GM19099 (cell line): ENCODE results near the gene CDH4.

Experiments
- POLR2A ChIP-seq: IDR thresholded peaks from 3 replicates; pipeline ENCODE4 v1.6.1; 2011; ENCODE audit warnings: low read depth; ENCODE audit not compliant: insufficient read length; ENCODE audit errors: extremely low read depth

CDH4 gene

DNA sequence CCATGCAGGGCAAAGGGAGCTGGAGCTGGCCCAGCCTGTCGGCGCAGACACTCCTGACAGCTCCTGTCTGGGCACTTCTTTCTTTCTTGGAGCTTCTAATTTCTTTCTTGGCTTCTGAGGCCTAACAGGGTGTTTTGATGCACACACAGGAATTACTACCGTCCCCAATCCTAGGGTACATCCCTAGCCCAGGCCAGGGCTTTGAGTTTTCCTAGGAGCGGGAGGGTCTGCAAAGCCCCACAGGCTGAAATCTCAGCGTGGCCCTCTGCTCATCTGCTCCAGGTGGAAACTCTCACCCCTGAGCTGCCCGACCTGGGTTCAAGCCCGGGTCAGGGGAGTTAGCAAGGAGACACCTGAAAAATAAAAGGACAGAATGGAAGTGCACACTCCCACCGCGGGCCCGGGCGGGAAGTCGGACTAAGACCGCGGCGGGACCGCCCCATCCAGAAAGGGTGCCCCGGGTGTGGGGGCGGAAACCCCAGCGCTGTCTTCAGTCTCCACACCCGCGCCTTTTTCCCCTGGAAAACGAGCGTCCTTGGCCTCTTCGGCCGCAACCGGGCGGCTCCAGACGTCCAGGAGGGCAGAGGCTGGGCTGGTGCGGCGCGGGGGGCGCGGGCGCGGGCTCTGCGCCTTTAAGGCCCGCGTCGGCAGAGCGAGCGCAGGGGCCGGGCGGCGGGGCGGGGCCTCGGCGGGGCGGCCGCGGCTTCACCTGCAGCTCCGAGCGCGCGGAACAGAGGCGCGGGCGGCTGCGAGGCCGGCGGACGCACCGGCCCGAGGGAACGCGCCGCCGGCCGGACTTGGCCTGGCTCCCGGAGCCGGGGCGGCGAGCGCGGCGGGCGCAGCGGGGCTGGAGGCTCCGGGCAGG is at the start of gene CDH4:
Gene CDH4, plus strand, starts transcription at position 733 of the 865 bp plus-strand sequence.
- TF ChIP-seq POLR2A = no peak

- TF ChIP-seq POLR2A = no peak
Observed at GRCh38 chr20:61203320-61203719, 48.7 kb upstream of the CDH4 start.

GRCh38 chr20:61204206-61204605 is 47.9 kb upstream of the CDH4 start:
- TF ChIP-seq POLR2A = no peak

GRCh38 chr20:61205769-61206168 is 46.3 kb upstream of the CDH4 start:
- TF ChIP-seq POLR2A = no peak

DNA sequence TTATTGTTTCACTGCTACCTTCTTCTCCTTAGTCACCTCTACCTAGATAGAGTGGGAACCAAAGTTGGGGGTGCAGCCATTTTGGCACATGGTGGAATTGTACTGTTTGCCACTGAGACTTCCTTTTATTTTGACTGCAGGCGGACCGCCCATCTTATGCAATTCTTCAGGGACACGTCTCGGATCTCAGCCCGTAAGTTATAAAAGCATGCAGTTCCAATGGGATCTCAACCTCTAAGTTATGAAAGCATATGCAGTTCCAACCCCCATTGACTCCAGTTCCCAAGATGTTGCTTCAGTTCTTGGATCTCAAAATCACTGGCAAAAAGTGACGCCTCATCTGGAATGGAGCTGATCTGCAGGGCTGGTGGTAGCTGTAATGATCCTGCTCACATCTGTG is 41.2 kb upstream of the CDH4 start:
- no peak for TF ChIP-seq POLR2A

DNA sequence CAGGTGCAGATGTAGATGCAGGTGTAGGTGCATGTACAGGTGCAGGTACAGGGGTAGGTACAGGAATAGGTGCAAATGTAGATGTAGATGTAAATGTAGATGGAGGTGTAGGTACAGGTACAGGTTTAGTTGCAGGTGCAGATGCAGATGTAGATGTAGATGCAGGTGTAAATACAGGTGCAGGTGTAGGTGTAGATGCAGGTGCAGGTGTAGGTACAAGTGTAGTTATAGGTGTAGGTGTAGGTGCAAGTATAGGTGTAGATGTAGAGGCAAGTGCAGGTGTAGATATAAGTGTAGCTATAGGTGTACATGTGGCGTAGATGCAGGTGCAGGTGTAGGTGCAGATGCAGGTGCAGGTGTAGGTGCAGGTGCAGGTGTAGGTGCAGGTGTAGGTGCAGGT is 34.2 kb upstream of the CDH4 start:
- no peak for TF ChIP-seq POLR2A

- no peak for TF ChIP-seq POLR2A
Observed at GRCh38 chr20:61219021-61219431, 33.0 kb upstream of the CDH4 start.

- no peak for TF ChIP-seq POLR2A
Observed at GRCh38 chr20:61220131-61220530, 31.9 kb upstream of the CDH4 start.

GRCh38 chr20:61220626-61221325 is 31.3 kb upstream of the CDH4 start:
- no peak for TF ChIP-seq POLR2A

DNA sequence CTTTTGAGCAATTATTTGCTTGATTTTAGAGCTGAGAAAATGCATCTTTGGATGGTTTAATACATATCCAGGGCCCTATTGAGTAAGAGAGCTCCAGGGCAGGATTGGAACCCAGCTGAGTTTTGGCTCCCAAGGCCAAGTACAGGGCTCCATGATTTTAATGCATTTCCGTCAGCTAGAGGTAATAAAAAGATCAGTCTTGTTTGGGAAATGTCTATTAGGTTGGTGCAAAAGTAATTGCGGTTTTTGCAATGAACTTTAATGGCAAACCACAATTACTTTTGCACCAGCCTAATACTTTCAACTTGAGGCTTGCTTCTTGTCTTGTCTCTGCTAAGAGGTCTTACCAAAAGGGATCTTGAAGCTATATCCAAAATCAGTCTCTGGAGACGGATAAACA is 29.4 kb upstream of the CDH4 start:
- TF ChIP-seq POLR2A = no peak

DNA sequence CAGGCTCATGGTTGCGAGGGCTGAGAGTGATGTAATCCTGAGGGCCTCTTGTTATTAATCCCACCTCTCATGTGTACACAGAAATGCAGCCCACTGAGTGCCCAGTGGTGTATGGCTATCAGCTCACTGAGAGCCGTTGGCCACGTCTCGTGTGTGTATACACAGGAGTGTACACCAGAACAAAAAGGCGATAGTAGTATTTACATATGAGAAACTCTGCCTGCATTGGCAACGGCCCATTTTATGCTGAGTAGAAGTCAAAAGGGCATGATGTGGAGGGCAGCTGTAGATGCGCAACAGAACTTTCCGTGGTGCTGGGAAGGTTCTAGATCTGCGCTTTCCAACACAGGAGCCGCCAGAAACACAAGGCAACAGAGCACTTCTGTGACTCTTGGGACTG is 28.9 kb upstream of the CDH4 start:
- no peak for TF ChIP-seq POLR2A

GRCh38 chr20:61230166-61230565 is 21.9 kb upstream of the CDH4 start:
- no peak for TF ChIP-seq POLR2A

GRCh38 chr20:61233590-61233989 is 18.5 kb upstream of the CDH4 start:
- TF ChIP-seq POLR2A = no peak

DNA sequence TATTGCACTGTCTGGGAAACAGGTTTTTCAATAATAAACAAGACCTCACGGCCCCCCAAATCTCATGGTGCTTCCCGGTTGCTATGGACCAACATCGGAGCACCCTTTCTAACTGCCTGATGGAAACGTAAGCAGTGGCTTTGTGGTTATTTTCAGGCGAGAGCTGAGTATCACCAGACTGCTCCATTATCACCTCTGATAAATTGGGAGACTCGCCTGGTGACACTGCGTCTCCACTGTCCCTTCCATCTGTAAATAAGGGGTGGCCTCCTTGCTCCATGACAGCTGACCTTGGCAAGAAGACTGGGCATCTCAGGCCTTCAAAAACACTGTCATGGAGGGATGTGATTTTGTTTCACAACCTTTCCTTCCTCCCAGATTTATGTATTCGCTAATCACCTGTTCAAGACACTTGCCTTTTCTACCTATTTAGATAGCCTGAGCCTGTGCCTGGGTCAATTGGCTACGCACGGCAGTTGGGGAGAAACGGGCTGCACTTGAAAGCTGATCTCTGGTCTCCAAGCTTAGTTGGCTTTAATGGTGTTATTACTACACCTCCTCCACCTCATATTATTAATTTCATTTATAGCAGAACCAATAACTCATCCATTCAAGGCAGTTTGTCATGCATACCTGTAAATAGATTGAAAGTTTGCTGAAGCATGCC is 17.7 kb upstream of the CDH4 start:
- no peak for TF ChIP-seq POLR2A

DNA sequence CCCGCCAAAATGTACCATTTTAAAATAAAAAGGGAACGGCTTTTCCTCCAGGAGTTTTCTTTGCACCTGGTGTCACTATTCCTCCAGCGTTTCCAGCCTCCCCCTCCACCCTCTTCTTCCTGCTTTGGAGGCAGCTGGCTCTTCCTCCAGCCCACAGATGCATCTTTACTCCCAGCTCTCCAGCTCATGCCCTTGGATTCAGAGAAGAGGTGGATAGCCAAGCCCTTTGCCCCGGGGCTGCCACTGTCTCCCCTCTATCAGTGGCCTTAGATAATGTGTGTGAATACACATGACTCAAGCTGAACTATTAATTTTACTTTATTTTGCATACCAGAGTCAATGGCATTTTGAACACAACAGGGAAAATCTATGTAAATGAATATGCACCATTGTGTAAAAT is 15.3 kb upstream of the CDH4 start:
- no peak for TF ChIP-seq POLR2A

GRCh38 chr20:61238813-61239212 is 13.2 kb upstream of the CDH4 start:
- TF ChIP-seq POLR2A = no peak
